Activated naive CD4-positive, alpha-beta T cell treated with anti-CD3 and anti-CD28 coated beads, Interleukin-2, amount 10 ng/mL, durations not matched to agents 7 days and 5 days (primary cell): ENCODE data around the gene EXT2.

Experiments used
- CTCF ChIA-PET: fragments of 350-600 bp; sonication (Branson Sonifier 250); formaldehyde crosslinking; loops from one replicate; lab custom pipeline; 2021; ENCODE audit warnings: antibody characterized with exemption; lab: Charles Lee
- DNase-seq: peaks from one replicate; pipeline ENCODE4 v3.0.0-alpha.2; 2020
- H3K27ac Mint-ChIP-seq: one replicate; pipeline ENCODE4 v1.8.0; 2021; ENCODE audit warnings: mild to moderate bottlenecking, moderate library complexity, mixed read lengths
- H3K27me3 Mint-ChIP-seq: one replicate; pipeline ENCODE4 v1.8.0; 2021; ENCODE audit warnings: mild to moderate bottlenecking, mixed read lengths
- H3K36me3 Mint-ChIP-seq: one replicate; pipeline ENCODE4 v1.8.0; 2021; ENCODE audit warnings: mixed read lengths
- H3K4me1 Mint-ChIP-seq: one replicate; pipeline ENCODE4 v1.8.0; 2021; ENCODE audit warnings: mixed read lengths
- H3K4me3 Mint-ChIP-seq: one replicate; pipeline ENCODE4 v1.8.0; 2021; ENCODE audit warnings: mild to moderate bottlenecking, moderate library complexity, mixed read lengths
- H3K9me3 Mint-ChIP-seq: one replicate; pipeline ENCODE4 v1.8.0; 2021; ENCODE audit warnings: mixed read lengths

Gene EXT2

GRCh38 chr11:44096360-44097185, 1.1 kb downstream of the EXT2 start:
- Mint-ChIP-seq H3K4me3 (peak overlapping the region; percentile 85), H3K27me3 (no peaks in the 10 kb centered on the region), H3K9me3 (no peaks in the 10 kb centered on the region), H3K4me1 (peaks cover 29% of the 10 kb centered on the region), H3K36me3 (peaks cover 5% of the 10 kb centered on the region), H3K27ac (no peak overlapping the region)
- no peak for DNase-seq
- CTCF ChIA-PET: interaction anchor here (1.0 to 1.1 kb wide), 2 partner anchors 11 to 37 kb away, joined by 3 read pairs; no protein-coding TSS in a partner anchor

- CTCF ChIA-PET: interaction anchor here (1.0 kb wide), 1 partner anchor 10 kb away, joined by 3 read pairs; no protein-coding TSS in a partner anchor
Observed at GRCh38 chr11:44097821-44098220, 2.3 kb downstream of the EXT2 start.

GRCh38 chr11:44101098-44101497, 5.6 kb downstream of the EXT2 start:
- Mint-ChIP-seq H3K9me3 (no peaks in the 10 kb centered on the region), H3K27ac (no peak overlapping the region), H3K36me3 (peaks cover 5% of the 10 kb centered on the region), H3K4me3 (no peak overlapping the region), H3K4me1 (peaks cover 16% of the 10 kb centered on the region), H3K27me3 (no peaks in the 10 kb centered on the region)
- CTCF ChIA-PET: interaction anchor here (1.1 to 1.6 kb wide), 3 partner anchors 8 to 10 kb away, joined by 4 to 5 read pairs (median 4); no protein-coding TSS in a partner anchor
- DNase-seq: no peak

More at GRCh38 chr11:44097821-44098220, 2.3 kb downstream of the EXT2 start:
- no peaks in the 10 kb centered on the region for H3K27me3 Mint-ChIP-seq
- DNase-seq: no peak
- H3K27ac Mint-ChIP-seq: no peak overlapping the region
- no peak overlapping the region for H3K4me3 Mint-ChIP-seq
- no peaks in the 10 kb centered on the region for H3K9me3 Mint-ChIP-seq
- H3K4me1 Mint-ChIP-seq: peaks cover 29% of the 10 kb centered on the region
- H3K36me3 Mint-ChIP-seq: peaks cover 5% of the 10 kb centered on the region

GRCh38 chr11:44104481-44105294, 9.2 kb downstream of the EXT2 start:
- Mint-ChIP-seq H3K27me3 (no peaks in the 10 kb centered on the region), H3K4me3 (no peak overlapping the region), H3K36me3 (peaks cover 10% of the 10 kb centered on the region), H3K27ac (no peak overlapping the region), H3K9me3 (no peaks in the 10 kb centered on the region), H3K4me1 (peaks cover 2% of the 10 kb centered on the region)
- DNase-seq: no peak
- CTCF ChIA-PET: interaction anchor here (0.8 to 7.3 kb wide), 3 partner anchors 11 to 93 kb away, joined by 3 to 81 read pairs (median 4); partner anchors contain the start of gene EXT2

- peaks cover 16% of the 10 kb centered on the region for H3K36me3 Mint-ChIP-seq
- no peak overlapping the region for H3K27ac Mint-ChIP-seq
- DNase-seq: no peak
- peaks cover 7% of the 10 kb centered on the region for H3K4me1 Mint-ChIP-seq
- H3K9me3 Mint-ChIP-seq: no peaks in the 10 kb centered on the region
- CTCF ChIA-PET: interaction anchor here (0.6 to 7.3 kb wide), 3 partner anchors 11 to 29 kb away, joined by 3 to 81 read pairs (median 3); partner anchors contain the start of gene EXT2
- no peaks in the 10 kb centered on the region for H3K27me3 Mint-ChIP-seq
- no peak overlapping the region for H3K4me3 Mint-ChIP-seq
Observed at GRCh38 chr11:44108260-44108659, 12.8 kb downstream of the EXT2 start.

DNA sequence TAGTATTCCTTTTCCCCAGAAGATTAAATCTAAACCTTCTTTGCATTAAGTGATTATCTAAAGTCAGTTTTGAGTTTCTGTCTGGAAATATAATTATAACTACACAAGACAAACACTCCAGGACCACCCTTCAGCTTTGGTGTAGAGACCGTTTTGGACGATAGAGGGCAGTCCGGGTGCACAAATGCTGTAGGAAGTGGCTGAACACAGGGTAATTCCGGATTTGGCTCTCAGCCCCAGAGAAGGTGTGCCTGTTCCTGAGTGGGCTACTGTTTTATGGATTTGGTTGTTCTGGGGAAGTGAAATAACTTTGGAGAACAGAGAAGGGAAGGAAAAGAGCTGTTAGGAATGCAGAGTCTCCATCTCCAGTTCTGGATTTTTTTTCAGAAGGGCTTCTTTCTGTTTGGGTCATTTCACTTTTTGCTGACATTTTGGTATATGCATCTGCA, 14.8 kb downstream of the EXT2 start:
- H3K9me3 Mint-ChIP-seq: no peaks in the 10 kb centered on the region
- H3K27ac Mint-ChIP-seq: no peak overlapping the region
- H3K36me3 Mint-ChIP-seq: peaks cover 23% of the 10 kb centered on the region
- DNase-seq: peak; percentile 68
- peaks cover 6% of the 10 kb centered on the region for H3K4me1 Mint-ChIP-seq
- H3K27me3 Mint-ChIP-seq: no peaks in the 10 kb centered on the region
- CTCF ChIA-PET: interaction anchor here (0.8 to 7.3 kb wide), 6 partner anchors 17 to 429 kb away, joined by 3 to 81 read pairs (median 3); partner anchors contain the start of gene EXT2
- H3K4me3 Mint-ChIP-seq: no peak overlapping the region

DNA sequence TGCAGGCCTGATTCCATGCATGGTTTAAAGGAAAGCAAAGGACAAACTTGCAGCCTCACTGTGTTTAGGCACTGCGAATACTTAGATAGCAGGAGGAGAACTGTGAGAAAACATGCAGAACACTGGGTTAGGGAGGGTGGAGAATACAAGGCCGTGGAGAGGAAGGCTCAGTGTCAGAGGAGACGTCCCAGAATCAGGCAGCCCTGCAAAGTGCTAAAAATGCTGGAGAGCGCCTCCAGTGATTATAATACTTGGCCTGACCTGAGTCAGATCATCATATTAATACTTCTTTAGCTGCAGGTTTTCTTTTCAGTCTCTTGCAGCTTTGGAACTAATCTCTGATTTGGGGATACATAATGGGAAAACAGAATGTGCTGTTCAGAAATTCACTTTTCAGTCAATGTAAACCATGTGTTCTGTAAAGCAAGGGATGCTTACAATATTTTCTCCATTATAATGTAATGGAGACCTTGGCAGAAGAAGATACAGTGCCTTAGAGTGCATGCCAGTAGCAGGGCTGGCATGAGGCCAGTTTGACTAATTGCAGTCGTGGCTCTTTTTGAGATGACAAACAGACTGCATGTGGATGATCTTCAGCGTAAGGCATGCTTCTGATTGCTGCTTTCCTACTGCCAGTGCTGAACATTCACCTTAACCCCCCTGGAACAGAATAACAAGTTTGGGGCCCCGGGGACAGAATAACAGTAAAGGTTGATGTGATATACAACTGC, 16.8 kb downstream of the EXT2 start:
- CTCF ChIA-PET: interaction anchor here (1.0 to 1.1 kb wide), 2 partner anchors 18 to 19 kb away, joined by 3 read pairs; no protein-coding TSS in a partner anchor
- H3K36me3 Mint-ChIP-seq: peaks cover 36% of the 10 kb centered on the region

GRCh38 chr11:44113018-44113417, 17.5 kb downstream of the EXT2 start:
- CTCF ChIA-PET: interaction anchor here (1.1 kb wide), 1 partner anchor 20 kb away, joined by 3 read pairs; no protein-coding TSS in a partner anchor
- no peaks in the 10 kb centered on the region for H3K27me3 Mint-ChIP-seq
- DNase-seq: no peak
- H3K36me3 Mint-ChIP-seq: peaks cover 34% of the 10 kb centered on the region
- no peak overlapping the region for H3K27ac Mint-ChIP-seq
- H3K4me3 Mint-ChIP-seq: no peak overlapping the region
- peaks cover 6% of the 10 kb centered on the region for H3K4me1 Mint-ChIP-seq
- H3K9me3 Mint-ChIP-seq: no peaks in the 10 kb centered on the region

More for the DNA sequence above, 16.8 kb downstream of the EXT2 start:
- H3K9me3 Mint-ChIP-seq: no peaks in the 10 kb centered on the region
- H3K4me3 Mint-ChIP-seq: no peak overlapping the region
- peaks cover 6% of the 10 kb centered on the region for H3K4me1 Mint-ChIP-seq
- H3K27me3 Mint-ChIP-seq: no peaks in the 10 kb centered on the region
- no peak for DNase-seq
- no peak overlapping the region for H3K27ac Mint-ChIP-seq

- Mint-ChIP-seq H3K36me3 (peaks cover 33% of the 10 kb centered on the region), H3K9me3 (no peaks in the 10 kb centered on the region), H3K27ac (no peak overlapping the region), H3K27me3 (no peaks in the 10 kb centered on the region), H3K4me3 (no peak overlapping the region), H3K4me1 (peaks cover 6% of the 10 kb centered on the region)
- CTCF ChIA-PET: interaction anchor here (1.1 kb wide), 1 partner anchor 20 kb away, joined by 3 read pairs; no protein-coding TSS in a partner anchor
- no peak for DNase-seq
Observed at GRCh38 chr11:44113572-44113971, 18.1 kb downstream of the EXT2 start.

DNA sequence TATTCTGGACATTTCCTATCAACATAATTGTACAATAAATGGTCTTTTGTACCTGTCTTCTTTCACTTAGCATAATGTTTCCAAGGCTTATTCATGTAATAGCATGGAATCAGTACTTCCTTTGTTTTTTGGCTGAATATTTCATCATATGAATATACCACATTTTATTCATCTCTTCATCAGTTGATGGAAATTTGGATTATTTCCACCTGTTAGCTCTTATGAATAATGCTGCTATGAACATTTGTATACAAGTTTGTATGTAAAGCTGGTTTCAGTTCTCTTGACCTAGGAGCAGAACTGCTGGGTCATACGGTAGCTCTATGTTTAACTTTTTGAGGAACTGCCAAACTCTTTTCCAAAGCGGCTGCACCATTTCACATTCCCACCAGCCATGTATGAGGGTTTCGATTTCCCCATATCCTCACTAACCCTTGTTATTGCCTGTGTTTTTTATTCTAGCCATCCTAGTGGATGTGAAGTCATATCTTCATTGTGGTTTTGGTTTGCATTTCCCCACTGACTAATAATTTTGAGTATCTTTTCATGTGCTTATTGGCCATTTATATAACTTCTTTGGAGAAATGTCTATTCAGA, 20.9 kb downstream of the EXT2 start:
- CTCF ChIA-PET: no interaction called here
- Mint-ChIP-seq H3K36me3 (peaks cover 31% of the 10 kb centered on the region), H3K27me3 (no peaks in the 10 kb centered on the region), H3K9me3 (no peaks in the 10 kb centered on the region), H3K27ac (no peak overlapping the region), H3K4me1 (no peaks in the 10 kb centered on the region), H3K4me3 (no peak overlapping the region)
- no peak for DNase-seq

DNA sequence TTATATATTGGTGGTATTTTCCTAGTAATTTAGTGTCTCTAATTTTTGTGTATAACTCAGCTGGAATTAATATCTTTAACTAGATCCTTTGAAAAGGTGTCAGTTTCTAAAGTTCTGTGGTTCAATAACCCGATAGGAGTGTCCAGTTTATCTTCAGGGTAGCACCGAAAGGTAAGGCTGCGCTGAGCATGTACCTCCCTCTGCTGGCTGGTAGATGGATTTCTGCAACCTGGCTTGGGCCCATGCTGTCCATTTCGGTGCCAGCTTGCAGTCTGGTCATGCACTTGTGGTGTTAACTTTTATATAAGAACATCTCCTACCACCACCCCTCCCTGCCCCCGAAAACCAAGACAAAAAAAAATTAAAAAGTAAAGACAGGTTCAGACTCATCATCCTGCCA, 24.7 kb downstream of the EXT2 start:
- Mint-ChIP-seq H3K27me3 (no peaks in the 10 kb centered on the region), H3K36me3 (peaks cover 21% of the 10 kb centered on the region), H3K4me3 (no peak overlapping the region), H3K4me1 (no peaks in the 10 kb centered on the region), H3K9me3 (no peaks in the 10 kb centered on the region), H3K27ac (no peak overlapping the region)
- CTCF ChIA-PET: interaction anchor here (1.3 to 2.1 kb wide), 5 partner anchors 12 to 27 kb away, joined by 3 to 7 read pairs (median 5); no protein-coding TSS in a partner anchor
- DNase-seq: no peak

DNA sequence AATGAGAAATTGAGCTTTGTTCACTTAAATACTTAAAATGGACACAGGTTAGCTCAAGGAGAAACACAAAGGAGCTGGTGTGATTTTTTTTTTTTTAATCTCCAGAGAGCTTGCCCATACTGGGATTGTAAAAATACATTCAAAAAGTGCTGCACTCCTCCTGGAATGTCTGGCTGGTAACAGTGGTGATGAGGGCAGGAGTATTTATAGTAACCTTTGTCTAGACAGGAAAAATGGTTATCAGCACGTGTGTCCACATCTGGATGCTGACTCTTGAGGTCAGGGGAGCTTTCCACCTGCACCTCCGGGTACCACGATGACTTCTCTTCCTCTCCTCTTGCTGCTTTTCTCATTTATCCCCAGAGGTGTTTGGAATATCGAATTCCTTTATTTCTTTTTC, 30.1 kb downstream of the EXT2 start:
- DNase-seq: no peak
- Mint-ChIP-seq H3K36me3 (peaks cover 23% of the 10 kb centered on the region), H3K9me3 (no peaks in the 10 kb centered on the region)

DNA sequence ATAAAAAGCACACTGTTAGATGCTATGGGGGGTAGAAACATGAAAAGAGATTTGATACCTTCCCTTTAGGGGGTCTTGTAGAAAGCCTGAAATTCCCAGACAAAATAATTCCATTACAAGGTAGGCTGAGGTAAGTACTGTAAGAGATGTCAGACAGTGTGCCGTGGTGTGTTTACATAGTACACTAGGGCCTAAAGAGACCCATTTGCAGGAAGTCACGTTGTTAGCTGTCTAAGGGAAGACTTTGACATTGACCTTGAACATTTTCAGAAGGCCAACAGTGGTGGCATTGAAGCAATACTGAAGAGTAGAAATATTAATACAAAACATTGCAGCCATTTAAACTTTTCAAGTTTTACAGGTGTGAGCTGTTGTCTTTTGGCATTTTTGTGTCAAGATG, 30.8 kb downstream of the EXT2 start:
- CTCF ChIA-PET: interaction anchor here (0.7 kb wide), 1 partner anchor 380 kb away, joined by 4 read pairs; no protein-coding TSS in a partner anchor
- Mint-ChIP-seq H3K36me3 (peaks cover 26% of the 10 kb centered on the region), H3K4me1 (no peaks in the 10 kb centered on the region), H3K27ac (no peak overlapping the region), H3K27me3 (no peaks in the 10 kb centered on the region), H3K9me3 (no peaks in the 10 kb centered on the region), H3K4me3 (no peak overlapping the region)
- no peak for DNase-seq

More for the DNA sequence above, 30.1 kb downstream of the EXT2 start:
- Mint-ChIP-seq H3K27me3 (no peaks in the 10 kb centered on the region), H3K4me1 (no peaks in the 10 kb centered on the region), H3K4me3 (no peak overlapping the region), H3K27ac (no peak overlapping the region)
- CTCF ChIA-PET: interaction anchor here (0.7 kb wide), 1 partner anchor 380 kb away, joined by 4 read pairs; no protein-coding TSS in a partner anchor
